Neutrophil (primary cell): Measurements from ENCODE around the gene KLK15.
"Not testable (repeated sequence)": the region's sequence is repeated elsewhere in the genome, so short reads cannot be mapped to it uniquely, and the experiment has no call there.

Experiments
- H3K27ac ChIP-seq: fragments of 200-600 bp; sonication (generic); 2 replicates; pipeline ENCODE4 v1.5.1; 2016; ENCODE audit warnings: mild to moderate bottlenecking, moderate library complexity
- H3K27me3 ChIP-seq: fragments of 200-600 bp; sonication (generic); 2 replicates; pipeline ENCODE4 v1.6.0; 2016; ENCODE audit warnings: mild to moderate bottlenecking
- H3K36me3 ChIP-seq: fragments of 200-600 bp; sonication (generic); 2 replicates; pipeline ENCODE4 v1.5.1; 2017
- H3K4me1 ChIP-seq, 2 experiments: fragments of 200-600 bp in 1 of 2; sonication (generic) in 1 of 2; 1 replicate in 1 of 2; 2 replicates in 1 of 2; pipeline versions ENCODE4 v1.5.1 to v1.6.1; 2013 to 2016; ENCODE audit warnings: low read depth in 1 of 2, low read length in 1 of 2, mild to moderate bottlenecking in 1 of 2, moderate library complexity in 1 of 2; ENCODE audit not compliant: control insufficient read depth in 1 of 2, insufficient read depth in 1 of 2
- H3K4me3 ChIP-seq, 2 experiments: fragments of 200-600 bp in 1 of 2; sonication (generic) in 1 of 2; 1 replicate in 1 of 2; 2 replicates in 1 of 2; pipeline ENCODE4 v1.5.1; 2013 to 2016; ENCODE audit warnings: low read depth in 1 of 2, low read length in 1 of 2, mild to moderate bottlenecking in 1 of 2, moderate library complexity in 1 of 2
- H3K9me3 ChIP-seq: fragments of 200-600 bp; sonication (generic); 2 replicates; pipeline ENCODE4 v1.5.1; 2016
- CTCF ChIP-seq: fragments of 200-600 bp; sonication (generic); IDR thresholded peaks from 2 replicates; pipeline ENCODE4 v1.5.1; 2016; ENCODE audit warnings: antibody characterized with exemption

KLK15 gene

GRCh38 chr19:50790396-50790795 lies 43.0 kb downstream of the KLK15 start, which contains the start of gene ACP4:
Gene ACP4 (plus strand): TSS chr19:50790415. CDS start chr19:50790415, 0 bp downstream.
- Histone ChIP-seq H3K9me3 (no peaks in the 10 kb centered on the region), H3K27me3 (no peaks in the 10 kb centered on the region), H3K4me3 (no peak within 1 kb of the TSS), H3K4me1 (no peaks in the 10 kb centered on the region), H3K36me3 (peaks cover 2% of the 10 kb centered on the region), H3K27ac (no peak within 1 kb of the TSS)
- no peak for TF ChIP-seq CTCF

DNA sequence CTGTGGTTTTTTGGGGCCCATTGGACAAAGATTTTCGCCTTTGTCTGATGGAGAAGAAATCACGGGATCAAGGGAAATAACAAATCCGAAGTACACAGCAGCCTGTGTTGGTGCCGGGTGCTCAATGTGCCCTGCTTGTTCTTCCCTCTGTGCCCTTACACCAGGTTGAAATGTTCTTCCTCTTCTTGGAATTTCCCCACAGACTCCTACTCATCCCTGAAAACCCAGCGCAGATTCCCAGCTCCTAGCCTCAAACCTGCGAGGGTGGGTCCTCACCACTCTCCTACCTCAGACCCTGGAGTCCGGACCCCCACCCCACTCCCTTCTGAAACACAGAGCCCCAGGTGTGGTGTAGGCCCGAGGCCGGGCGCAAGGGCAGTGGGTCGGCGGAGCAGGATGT lies 48.0 kb downstream of the KLK15 start:
- Histone ChIP-seq H3K27me3 (peaks cover 26% of the 10 kb centered on the region), H3K27ac (no peak overlapping the region), H3K36me3 (no peaks in the 10 kb centered on the region), H3K4me1 (no peaks in the 10 kb centered on the region), H3K9me3 (no peaks in the 10 kb centered on the region), H3K4me3 (no peak overlapping the region)
- no peak for TF ChIP-seq CTCF

DNA sequence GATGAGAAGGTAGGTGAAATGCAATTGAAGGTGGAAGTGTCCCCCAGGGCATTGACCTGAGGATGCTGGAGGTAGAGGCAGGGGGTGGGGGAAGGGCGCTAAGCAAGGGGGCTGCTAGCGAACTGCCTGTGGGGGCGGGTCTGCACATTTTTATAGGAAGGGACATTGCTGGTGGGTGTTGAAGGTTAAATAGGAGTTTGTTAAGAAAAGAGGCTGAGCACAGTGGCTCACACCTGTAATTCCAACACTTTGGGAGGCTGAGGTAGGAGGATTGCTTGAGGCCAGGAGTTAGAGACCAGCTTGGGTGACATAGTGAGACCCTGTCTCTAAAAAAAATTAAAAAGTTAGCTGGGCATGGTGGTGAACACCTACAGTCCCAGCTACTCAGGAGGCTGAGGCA lies 48.7 kb downstream of the KLK15 start:
- H3K27ac ChIP-seq, result no peak overlapping the region
- peaks cover 32% of the 10 kb centered on the region for H3K27me3 ChIP-seq

GRCh38 chr19:50783848-50784152 lies 49.6 kb downstream of the KLK15 start:
- not testable (repeated sequence) for H3K4me1 ChIP-seq, H3K4me3 ChIP-seq, H3K9me3 ChIP-seq, H3K27ac ChIP-seq, H3K36me3 ChIP-seq
- peaks cover 41% of the 10 kb centered on the region for H3K27me3 ChIP-seq

More for the DNA sequence above, 48.7 kb downstream of the KLK15 start:
- Histone ChIP-seq H3K9me3 (no peaks in the 10 kb centered on the region), H3K36me3 (no peaks in the 10 kb centered on the region), H3K4me3 (no peak overlapping the region), H3K4me1 (no peaks in the 10 kb centered on the region)
- no peak for TF ChIP-seq CTCF

- H3K4me3 ChIP-seq, result no peak overlapping the region
- no peaks in the 10 kb centered on the region for H3K4me1 ChIP-seq
- no peaks in the 10 kb centered on the region for H3K9me3 ChIP-seq
- no peak overlapping the region for H3K27ac ChIP-seq
- TF ChIP-seq CTCF, result no peak
- H3K36me3 ChIP-seq, result no peaks in the 10 kb centered on the region
- peaks cover 68% of the 10 kb centered on the region for H3K27me3 ChIP-seq
Measured at GRCh38 chr19:50780753-50781435, 52.5 kb downstream of the KLK15 start.

DNA sequence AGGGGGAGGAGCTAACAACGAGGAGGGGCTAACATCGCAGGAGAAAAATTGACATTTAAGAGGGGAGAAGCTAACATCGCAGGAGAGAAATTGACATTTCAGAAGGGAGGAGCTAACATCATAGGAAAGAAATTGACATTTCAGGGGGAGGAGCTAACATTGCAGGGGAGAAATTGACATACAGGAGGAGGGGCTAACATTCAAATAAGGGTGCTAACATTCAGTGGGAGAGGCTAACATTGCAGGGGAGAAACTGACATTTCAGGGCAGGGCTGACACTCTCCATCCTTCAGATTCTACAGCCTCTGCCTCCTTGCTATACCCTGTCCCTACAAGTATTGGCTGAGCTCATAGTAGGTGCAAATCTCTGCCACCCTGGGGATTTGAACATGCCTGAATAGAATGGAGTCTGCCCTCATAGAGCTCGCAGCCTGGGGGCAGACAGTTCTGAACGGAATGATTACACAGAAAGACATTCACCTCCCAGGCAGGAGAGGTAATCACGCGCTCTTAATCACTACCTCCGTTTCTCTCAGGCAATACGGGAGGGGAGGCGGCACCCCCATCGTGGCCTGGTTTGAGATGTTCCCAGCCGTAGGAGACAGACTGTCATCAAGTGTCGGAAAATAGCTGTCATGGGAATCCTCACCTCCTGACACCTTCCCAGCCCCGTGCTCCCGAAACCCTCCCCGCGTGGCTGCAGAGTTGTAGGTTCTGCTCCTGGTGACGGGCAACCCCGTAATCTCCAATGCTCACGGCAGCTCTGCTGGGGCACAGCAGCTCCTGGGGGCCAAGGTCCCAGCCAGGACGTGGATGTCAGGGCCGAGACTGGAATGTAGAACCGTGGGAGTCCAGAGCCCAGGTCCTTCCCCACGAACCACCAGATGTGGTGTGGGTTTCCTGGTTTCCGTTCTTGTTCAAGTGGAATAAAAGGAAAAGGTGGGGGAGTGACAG lies 53.6 kb downstream of the KLK15 start:
- peaks cover 78% of the 10 kb centered on the region for H3K27me3 ChIP-seq
- H3K4me3 ChIP-seq, result no peak overlapping the region
- no peak for TF ChIP-seq CTCF
- no peaks in the 10 kb centered on the region for H3K4me1 ChIP-seq
- H3K36me3 ChIP-seq, result no peaks in the 10 kb centered on the region
- no peaks in the 10 kb centered on the region for H3K9me3 ChIP-seq
- no peak overlapping the region for H3K27ac ChIP-seq
